Epithelial cell of esophagus (primary cell): ENCODE results near the gene C10orf105.

Experiments
- DNase-seq: peaks from one replicate; pipeline ENCODE4 v3.0.0; 2010; ENCODE audit warnings: low read depth
- H3K4me3 ChIP-seq: 2 replicates; pipeline ENCODE4 v1.5.1; 2011; ENCODE audit warnings: mild to moderate bottlenecking, low read length, control low read depth
- TF ChIP-seq, protein P1 (sequence below): IDR thresholded peaks from 2 replicates; pipeline ENCODE4 v1.5.1; 2011; ENCODE audit warnings: low read depth, mild to moderate bottlenecking, low read length, control low read depth, inconsistent platforms; ENCODE audit not compliant: insufficient read depth; ENCODE audit errors: missing control alignments

C10orf105 gene

DNA sequence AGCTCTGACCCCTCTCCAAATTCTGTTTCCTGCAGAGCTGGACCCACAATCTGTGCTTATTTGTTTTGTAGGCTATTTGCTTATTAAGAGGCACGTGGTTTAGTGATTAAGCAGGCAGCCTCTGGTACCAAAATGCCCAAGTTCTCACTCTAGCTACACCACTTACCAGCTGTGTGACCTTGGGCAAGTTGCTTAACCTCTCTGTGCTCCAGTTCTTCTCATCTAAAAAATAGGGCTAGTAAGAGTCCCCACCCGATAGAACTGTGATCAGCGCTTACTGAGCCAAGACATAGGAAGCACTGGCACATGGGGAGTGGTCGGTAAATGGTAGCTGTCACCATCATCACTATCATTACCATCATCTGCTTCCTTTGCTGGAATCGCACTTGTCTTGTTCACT is 20.8 kb downstream of the C10orf105 start:
- no peak for DNase-seq
- H3K4me3 ChIP-seq: no peak overlapping the region
- TF ChIP-seq, protein P1, sequence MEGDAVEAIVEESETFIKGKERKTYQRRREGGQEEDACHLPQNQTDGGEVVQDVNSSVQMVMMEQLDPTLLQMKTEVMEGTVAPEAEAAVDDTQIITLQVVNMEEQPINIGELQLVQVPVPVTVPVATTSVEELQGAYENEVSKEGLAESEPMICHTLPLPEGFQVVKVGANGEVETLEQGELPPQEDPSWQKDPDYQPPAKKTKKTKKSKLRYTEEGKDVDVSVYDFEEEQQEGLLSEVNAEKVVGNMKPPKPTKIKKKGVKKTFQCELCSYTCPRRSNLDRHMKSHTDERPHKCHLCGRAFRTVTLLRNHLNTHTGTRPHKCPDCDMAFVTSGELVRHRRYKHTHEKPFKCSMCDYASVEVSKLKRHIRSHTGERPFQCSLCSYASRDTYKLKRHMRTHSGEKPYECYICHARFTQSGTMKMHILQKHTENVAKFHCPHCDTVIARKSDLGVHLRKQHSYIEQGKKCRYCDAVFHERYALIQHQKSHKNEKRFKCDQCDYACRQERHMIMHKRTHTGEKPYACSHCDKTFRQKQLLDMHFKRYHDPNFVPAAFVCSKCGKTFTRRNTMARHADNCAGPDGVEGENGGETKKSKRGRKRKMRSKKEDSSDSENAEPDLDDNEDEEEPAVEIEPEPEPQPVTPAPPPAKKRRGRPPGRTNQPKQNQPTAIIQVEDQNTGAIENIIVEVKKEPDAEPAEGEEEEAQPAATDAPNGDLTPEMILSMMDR: no peak

DNA sequence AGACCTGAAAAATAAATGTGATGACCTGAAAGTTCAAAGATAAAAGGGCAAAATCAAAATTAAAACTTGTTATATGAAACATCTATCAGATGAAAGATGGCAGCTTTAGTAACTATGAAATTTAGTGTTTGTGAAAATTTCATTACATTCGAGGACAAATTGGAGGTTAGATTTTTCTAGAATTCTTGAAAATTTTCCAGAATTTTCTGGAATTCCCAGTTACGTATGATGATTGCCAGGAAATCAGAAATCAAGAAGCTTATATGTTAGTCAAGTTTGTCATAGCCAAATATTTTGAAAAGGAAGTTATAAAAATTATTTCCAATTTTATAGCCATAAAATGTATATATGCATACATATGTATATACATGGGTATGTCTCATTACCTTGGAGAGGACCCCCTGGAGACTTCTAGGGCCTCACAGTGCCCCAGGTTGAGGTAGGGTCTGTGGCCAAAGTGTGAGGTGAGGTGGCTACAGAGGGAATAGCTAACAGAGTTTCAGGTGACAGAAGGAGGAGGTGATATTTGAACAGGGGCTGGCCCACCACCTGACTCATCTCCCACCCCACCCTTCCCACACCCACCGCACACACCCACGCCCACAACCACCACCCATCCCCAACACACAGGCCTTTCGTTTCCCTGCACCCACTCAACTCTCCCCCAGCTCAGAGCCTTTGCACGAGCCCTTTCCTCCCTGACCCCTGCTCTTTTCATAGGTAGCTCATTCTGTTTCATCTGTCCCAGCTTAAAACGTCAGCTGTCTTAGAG is 21.5 kb downstream of the C10orf105 start:
- TF ChIP-seq, protein P1: no peak
- H3K4me3 ChIP-seq: no peak overlapping the region
- no peak for DNase-seq

DNA sequence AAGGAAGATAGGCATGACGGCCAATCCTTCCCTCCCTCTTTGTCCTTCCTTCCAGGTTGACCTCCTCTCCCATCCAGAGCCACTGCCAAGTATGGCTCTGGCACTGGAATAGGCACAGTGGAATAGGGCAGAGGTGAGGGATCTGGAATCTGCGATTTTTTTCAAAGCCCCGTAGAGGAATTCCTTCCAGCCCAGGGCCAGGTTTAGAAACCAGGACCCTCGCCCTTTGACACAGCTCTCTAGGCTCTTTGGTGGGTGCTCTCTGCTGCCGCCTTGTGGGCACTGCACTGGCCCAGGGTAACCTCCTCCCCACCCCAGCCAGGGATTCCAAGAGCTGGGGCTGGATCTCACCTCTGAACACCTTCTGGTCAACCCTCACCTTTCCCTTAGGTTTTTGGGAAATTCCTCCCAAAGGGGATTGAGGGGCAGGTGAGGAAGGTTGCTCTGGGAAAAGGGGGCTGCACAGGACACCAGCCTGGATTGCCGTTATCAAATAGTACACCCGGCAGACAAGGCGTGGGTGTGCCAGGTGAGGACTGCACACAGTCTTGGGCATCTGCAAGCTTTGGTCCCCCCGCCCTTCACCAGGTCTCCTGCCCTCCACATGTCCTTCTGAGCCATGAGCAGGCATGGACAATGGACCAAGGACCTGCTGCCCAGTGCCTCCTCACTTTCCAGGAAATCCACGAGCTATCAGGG is 22.8 kb downstream of the C10orf105 start:
- no peak overlapping the region for H3K4me3 ChIP-seq
- TF ChIP-seq, protein P1: peak; percentile 86
- peak; percentile 41 for DNase-seq

DNA sequence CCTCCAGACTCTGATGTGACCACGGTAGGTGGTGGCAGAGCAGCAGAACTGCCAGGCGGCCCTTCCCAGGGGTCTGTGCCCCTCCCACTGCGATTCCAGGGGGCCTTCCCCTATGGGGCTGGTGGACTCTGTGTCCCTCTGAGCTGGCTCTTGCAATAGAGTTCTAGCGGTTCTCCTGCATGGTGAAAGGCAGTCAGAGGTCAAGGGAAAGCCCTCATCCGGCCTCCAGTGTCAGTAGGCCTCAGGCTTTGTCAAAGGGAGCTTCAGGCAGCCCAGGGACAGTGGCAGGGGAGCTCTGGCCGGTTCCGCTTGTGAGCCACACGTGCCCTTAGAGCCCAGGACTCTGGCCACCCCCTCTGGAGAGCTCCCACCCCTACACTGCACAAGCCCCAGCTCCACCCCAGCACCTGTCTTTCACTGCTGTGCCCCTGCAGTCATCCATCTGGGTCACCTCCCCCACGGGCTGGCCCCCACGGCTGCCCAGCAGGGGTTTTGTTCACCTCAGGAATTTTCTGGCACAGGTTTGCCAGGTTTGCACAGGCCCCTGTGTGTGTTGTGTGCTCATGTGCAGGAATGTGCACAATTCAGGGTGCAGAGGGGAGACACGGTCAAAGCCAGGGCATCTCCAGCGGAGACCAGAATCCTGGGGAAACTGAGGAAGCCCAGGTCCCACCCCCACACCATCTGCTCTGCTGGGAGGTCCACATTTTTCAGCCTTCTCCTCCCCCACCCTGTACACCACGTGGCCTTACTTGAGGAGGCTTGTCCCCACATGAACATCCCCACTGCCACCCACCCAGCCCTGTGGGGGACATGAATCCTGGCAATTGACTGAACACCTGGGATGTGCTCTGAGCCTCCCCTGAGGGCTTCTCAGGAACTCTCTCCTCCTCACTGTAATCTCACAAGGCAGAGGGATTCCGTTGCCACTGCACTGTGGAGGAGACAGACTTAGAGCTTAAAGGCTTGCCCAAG is 23.8 kb downstream of the C10orf105 start:
- H3K4me3 ChIP-seq: no peak overlapping the region
- TF ChIP-seq, protein P1: no peak
- no peak for DNase-seq

DNA sequence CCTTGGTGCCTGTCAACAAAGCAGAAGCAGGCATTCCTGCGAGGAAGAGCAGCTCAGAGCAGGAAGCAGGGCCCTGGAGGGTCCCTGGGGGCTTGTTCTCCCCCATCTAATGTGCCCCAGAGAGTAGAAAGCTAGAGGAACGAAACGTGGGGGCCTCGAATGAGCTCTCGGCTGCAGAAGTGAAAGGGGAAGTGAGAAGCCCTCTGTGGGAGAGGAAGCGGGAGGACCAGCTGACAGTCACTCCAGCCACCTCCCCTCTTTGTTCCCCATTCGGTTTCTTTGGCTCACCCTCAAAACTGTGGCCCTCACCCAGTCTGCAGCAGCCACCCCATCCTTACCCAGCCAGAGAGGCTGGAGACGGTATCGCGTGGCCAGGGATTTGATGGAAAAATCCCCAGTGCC is 25.0 kb downstream of the C10orf105 start:
- DNase-seq: no peak
- H3K4me3 ChIP-seq: no peak overlapping the region

DNA sequence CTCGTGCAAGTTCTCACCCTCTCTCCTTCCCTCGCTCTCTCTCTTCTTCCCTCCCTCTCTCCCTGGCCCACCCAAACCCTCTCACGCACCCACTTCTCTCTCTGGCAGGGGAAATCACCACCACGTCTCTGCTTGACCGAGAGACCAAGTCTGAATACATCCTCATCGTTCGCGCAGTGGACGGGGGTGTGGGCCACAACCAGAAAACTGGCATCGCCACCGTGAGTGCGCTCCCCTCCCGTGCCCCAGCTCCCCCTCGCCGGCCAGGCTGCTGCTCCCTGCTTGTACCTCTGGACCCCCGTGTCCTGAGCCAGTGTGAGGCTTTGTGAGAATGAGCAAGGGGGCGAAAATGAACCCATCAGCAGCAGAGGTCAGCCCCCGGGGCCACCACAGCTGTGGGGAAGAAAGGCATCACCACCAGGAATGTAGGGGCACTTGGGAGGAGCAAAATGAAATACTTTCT is 25.5 kb downstream of the C10orf105 start:
- TF ChIP-seq, protein P1: no peak
- no peak for DNase-seq
- no peak overlapping the region for H3K4me3 ChIP-seq

More for the DNA sequence above, 25.0 kb downstream of the C10orf105 start:
- TF ChIP-seq, protein P1: no peak
